NCI-H187 (cell line): ENCODE measurements around the gene ALPG.
"Not testable (repeated sequence)": the region's sequence is repeated elsewhere in the genome, so short reads cannot be mapped to it uniquely, and the experiment has no call there.

Experiments
- DNase-seq, 2 experiments: peaks; one replicate each; lab custom pipeline; 2025; lab: John Stamatoyannopoulos, UW

Gene ALPG

DNA sequence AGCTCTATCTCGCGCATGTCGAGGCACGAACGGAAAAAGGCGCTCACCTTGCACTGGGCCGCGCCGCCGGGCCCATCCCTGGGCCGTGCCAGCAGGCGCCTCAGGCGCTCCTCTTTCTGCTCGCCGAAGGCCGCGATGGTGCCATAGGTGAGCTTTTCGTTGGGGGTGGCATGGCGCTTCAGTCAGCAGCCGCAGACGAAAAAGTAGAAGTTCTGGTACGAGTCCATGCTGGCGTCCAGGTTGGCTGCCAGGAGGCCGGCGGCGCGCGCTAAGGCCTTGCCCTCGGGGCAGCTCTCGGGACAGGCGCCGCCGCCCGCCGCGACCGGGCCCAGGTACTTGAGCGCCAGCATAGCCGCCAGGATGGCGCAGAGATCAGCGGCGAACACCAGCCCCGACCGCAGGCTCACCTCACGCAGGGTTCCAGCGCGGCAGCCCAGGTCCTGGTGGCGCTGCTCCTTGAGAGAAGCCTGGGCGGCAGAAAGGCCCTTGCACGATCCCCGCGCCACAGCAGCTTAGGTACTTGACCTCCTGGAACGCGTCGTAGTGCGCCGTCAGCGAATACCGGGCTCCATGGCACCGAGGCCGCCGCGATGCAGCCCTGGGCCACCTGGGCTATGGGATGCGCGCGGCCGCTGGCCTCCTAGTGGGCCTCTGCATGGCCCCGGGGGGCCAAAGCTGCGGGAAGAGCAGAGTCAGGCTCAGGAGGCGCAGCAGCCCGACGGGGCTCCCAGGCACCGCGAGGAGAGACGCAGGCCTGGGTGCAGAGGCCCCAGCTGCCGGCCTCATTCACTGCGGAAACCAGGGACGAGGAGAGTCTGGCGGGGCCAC is 12.8 kb downstream of the ALPG start:
- no peak for DNase-seq

DNA sequence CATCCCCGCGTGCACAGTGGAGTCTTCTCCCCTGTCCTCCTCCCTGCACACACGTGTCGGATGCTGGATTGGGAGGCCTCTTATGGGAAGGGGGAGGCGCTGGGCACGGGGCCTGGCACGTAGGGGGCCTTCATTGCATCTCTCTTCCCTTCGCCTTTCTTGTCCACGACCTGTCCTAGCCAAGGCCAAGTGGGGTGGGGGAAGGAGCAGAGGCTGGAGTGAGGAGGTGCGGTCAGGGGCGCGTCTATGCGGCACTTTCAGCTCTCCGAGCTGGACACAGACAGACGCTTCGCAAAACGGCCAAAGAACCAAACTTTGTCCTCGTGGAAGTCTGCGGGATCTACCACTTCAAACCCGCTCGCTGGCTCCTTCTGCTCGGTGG is 13.4 kb downstream of the ALPG start:
- no peak for DNase-seq

DNA sequence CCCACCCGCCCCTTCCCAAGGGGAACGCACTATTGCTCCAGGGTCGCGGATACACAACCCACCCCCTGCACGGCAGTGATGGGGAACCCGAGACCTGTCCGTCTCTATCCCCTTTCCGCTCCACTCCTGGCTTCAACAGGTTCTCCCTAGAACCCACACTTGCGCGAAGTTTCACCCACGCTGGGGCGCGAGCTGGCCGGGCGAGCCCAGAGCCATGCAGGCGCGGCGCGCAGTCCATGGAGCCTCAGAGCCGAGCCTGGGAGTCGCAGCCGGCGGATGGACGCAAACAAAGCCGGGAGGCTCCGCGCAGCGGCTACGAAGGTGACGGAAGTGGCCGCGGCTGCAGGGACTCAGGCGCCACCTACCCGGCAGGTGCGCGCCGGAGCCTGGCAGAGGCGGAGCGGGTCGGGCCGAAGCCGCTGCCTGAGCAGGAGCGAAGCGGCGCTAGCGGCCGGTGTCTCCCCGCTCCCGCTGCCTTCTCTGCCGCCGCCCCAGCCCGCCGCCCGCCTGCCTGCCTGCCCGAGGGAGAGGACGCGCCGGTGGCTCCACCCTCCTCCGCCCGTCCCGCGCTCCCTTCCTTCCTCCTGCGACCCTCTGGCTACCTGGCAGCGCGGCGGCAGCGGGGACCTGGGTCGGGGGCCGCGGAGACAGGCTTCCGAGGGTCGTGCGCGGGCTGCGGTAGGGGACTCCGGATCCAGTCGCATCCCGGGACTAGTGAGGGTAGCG is 14.0 kb downstream of the ALPG start:
- peak in 1 of 2 experiments; percentile 24 for DNase-seq

DNA sequence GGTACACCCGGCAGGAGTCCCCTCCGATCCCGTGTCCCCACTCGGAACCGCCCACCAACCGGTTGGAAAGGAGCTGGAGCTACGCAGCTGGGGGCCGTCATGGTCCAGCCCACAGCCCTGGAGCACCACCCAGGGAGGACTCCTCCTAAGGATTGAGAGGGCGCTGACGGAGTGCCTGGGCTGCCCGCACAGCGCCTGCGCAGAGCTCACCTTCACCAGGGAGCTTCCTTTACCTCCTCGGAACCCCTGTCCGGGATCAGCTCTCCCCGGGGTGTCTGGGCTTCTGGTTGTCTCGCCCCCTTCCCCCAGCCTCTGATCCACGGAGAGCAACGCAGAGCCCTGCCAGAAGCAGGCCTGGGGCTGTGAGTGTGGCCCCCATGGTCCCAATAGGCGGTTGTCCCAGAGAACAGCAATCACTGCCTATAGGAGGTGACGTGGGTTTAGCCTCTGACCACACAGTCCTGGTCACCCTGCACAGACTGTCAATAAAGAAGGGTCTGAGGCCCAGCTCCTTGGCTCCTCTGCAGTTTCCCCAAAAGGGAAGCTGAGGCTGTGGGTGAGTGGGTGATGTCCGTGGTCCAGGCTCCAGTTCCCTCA is 14.6 kb downstream of the ALPG start:
- no peak for DNase-seq

DNA sequence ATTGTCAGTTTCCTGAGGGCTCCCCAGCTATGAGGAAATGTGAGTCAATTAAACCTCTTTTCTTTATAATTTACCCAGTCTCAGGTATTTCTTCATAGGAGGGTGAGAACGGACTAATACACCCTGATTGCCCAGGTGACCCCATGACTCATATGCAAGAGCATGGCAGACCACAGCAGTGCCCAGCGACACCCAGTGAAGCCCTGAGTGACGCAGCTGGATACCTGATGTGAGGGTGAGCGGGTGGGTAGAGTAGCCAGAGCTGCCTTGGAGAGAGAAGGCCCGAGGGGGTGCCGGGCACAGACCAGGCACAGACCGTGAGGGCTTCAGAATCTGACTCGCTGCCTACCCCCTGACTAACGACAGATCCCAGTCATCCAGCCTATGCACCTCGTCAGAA is 15.4 kb downstream of the ALPG start:
- DNase-seq, result no peak

DNA sequence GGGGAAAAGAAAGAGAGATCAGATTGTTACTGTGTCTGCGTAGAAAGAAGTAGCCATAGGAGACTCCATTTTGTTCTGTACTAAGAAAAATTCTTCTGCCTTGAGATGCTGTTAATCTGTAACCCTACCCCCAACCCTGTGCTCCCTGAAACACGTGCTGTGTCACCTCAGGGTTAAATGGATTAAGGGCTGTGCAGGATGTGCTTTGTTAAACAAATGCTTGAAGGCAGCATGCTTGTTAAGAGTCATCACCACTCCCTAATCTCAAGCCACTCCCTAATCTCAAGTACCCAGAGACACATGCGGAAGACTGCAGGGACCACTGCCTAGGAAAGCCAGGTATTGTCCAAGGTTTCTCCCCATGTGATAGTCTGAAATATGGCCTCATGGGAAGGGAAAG is 16.4 kb downstream of the ALPG start:
- not testable (repeated sequence) for DNase-seq

DNA sequence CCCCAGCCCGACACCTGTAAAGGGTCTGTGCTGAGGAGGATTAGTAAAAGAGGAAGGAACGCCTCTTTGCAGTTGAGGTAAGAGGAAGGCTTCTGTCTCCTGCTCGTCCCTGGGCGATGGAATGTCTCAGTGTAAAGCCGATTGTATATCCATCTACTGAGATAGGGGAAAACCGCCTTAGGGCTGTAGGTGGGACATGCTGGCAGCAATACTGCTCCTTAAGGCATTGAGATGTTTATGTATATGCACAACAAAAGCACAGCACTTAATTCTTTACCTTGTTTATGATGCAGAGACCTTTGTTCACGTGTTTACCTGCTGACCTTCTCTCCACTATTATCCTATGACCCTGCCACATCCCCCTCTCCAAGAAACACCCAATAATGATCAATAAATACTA is 16.8 kb downstream of the ALPG start:
- DNase-seq, result not testable (repeated sequence)

DNA sequence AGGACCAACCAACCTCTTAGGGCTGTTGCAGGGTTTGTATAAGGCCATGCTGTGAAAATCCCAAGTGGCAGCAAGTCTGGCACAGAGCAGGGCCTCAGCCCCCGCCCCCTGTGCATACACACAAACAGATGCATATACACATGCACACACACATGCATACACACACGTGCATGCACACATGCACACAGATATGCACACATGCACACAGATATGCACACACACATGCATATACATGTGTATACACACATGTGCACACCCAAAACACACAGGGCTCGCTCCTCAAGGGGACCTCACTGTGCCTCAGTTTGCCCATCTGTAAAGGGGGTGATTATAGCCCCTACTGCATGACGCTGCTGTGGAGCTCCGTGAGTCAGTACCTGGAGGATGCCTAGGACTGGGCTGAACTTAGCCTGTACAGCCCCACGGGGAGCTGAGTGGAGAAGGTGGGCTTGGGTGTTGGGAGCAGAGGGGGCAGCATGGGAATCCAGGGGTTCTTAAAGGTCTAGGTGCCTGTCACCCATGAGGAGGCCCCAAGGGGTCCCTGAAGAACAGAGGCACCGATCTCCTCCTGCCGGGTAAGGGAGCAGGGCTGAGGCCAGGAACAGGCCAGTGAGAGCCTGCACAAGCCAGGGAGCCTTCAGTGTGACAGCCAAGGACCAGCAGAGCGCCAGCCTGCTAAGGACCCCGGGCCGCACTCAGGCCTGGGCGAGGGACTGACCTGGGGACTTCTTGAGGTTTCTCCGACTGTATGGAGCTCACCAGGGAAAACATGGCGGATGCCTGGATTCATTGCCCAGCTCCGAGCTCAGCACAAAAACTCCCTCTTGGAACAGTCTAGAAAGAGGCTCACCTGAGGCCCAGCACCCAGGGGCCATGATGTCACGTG is 25.3 kb downstream of the ALPG start:
- no peak for DNase-seq

DNA sequence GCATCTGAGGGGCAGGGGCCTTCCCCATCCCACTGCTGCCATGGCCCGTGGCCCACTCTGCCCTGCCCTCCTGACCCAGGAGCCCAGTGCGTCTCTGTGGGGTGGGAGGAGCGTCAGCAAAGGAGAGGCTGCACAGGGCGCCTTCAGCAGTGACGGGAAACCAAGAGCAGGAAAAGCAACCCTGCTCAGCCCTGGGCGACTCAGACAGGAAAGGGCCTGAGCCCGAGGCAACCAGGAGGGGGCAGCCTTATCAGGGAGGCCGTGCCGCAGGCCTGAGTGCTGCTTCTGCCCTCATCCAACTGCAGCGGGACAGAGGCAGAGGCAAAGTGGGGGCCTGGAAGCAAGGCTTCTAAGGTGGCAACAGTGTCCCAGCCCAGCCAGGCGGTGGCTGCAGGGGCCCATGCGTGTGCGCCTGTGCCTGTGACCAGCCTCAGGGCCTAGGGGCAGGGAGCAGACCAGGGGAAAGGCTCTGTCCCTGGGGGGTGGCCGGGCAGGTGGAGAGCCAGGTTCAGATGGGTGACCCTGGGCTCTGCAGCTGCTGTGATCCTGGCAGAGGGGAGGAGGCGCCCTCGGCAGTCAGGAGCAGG is 26.0 kb downstream of the ALPG start:
- no peak for DNase-seq

DNA sequence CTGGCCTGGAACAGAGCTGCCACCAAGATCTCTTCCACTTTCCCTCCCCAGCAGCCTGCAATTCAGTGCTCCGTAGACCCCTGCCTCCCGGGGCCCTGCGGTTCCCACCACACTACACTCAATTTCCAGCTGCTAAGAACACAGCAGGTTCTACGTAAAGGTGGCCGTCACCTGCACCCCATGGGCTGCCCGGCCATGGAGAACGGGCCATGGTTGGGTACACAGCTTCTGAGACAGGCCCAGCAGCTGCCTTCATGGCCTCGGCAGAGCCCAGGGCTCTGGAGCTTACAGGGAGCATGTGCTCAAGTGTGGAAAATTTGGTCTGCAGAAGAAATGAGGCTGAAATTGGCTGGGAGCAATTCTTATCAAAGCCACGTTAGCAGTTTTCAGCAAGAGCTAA is 27.0 kb downstream of the ALPG start:
- not testable (repeated sequence) for DNase-seq

DNA sequence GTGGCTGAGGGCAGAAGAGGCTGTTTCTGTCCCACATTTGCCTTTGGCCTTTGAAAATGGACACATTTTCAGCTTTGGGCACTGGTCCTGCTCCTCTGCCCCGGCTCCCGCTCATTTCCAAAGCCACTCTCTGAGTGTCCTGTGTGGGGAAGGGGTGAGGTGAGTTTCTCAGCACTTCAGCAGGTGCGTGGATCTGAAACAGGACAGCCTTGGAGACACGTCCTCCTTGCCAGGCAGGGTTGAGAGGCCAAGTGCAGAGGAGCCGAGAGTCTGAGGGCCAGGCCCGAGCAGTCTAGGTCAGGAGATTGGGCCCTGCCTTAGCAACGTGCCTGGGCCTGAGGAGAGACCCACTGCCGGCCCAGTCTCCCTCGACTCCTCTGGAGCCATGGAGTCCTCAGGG is 27.4 kb downstream of the ALPG start:
- no peak for DNase-seq

DNA sequence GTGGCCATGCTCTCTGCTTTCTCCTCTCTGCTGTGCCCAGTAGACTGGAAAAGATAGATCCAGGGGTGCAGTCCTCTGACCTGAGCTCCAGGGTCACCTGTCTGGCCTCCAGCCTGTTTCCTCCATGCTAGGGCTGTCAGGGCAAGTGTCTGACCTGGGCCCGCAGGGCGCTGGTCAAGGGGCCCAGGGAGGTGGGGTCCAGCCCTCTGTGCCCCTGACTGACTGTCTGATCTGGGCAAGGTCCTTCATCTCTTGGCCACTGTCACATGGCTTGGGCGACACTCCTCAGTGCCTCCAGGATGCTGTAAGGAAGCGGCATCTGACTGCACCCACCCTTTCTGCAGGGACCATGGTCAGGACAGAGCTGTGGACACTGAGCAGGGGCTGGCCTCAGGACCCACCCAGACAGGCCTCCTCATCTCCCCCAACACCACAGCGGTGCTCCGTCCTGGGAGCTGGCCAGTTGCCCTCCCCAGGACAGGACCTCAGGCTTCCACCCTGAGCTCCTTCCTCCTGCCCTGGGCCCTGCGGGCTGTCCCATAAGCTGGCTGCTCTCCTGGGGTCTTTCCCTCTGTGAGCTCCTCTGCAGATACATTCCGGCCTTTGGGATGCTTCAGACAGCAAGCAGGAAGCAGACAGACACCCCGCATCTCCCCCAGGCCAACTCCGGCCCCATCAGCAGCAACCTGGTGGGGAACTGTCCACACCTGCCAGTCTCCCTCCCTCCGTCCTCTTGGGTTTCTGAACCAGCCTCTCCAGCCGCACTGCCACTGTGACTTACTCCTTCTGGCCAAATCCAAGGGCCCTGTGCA is 28.1 kb downstream of the ALPG start:
- no peak for DNase-seq

DNA sequence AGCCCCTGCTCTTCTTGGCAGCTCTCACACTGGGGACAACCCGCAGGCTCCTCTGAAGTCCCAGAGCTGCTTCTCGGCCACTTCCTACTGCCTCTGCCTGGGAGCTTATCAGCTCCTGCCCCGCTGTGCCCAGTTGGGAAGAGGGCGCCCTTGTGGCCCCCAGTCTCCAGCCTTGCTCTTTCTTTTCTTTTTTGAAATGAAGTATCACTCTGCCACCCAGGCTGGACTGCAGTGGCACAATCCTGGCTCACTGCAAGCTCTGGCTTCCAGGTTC is 28.7 kb downstream of the ALPG start:
- DNase-seq, result no peak

DNA sequence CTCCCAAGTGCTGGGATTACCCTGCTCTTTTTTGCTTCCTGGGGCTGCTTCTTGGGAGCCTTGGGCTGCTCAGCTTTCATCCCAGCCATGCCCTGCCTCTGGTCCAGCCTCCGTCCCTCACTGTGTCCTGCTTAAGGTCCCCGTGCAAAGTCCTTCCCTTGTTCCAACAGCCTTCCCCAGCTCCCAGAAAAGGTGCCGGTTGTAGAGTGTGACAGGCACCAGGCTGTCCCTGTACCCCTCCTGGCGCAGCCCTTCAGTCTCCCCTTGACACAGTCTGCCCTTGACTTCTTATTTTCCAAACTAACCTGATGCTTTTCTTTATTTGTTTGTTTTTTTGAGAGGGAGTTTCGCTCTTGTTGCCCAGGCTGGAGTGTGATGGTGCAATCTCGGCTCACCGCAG is 29.2 kb downstream of the ALPG start:
- no peak for DNase-seq

DNA sequence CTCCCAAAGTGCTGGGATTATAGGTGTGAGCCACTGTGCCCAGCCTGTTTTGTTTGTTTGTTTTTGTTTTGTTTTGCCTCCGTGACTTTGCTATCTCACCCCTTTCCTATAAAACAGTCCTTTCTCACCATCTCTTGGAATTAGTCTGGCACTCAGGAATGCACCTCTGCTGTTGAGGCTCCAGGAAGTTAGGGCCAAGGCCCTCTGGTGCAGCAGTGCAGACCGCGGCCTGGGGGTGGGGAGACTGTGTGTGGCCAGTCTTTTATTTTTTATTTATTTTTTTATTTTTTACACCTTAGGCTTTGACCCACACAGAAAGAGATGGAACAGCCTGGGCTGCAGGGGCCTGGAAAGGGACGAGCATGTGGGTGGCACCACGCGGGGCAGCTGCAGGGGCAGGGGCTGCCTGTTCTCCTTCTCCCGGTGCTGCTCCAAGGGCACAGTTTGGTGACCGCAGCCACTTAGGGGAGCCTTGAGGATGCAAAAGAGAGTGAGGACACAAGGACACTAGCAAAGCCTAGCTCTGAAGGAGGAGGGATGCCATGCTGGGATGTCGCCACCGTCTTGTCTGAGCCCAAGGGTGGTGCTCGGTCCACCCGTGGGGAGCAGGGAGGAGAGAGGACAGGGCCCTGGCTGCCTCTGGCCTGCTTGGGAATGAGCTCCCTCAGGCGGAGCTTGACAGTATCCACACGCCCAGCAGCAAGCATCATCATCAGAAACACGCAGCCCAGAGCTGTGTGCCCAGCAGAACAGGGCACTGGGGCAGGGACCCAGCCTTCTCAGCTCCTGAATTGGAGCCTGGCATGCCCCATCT is 29.9 kb downstream of the ALPG start:
- no peak for DNase-seq

DNA sequence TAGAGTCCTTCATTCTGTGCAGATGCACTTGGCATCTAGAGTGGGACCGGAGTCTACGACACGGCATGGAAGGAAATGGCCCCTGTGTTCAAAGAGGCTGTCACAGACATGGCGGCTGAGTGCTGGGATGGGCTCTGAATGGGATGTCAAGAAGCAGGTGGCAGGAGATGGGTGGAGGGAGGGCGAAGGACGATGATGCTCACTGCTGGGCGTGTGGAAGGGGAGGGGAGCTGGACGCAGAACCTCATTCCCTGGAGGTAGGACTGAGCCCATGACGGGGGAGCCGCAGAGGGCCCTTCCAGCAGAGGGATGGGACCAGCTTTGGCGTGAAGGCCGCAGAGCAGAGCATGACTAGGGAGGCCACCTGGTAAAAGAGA is 30.5 kb downstream of the ALPG start:
- DNase-seq, result no peak

DNA sequence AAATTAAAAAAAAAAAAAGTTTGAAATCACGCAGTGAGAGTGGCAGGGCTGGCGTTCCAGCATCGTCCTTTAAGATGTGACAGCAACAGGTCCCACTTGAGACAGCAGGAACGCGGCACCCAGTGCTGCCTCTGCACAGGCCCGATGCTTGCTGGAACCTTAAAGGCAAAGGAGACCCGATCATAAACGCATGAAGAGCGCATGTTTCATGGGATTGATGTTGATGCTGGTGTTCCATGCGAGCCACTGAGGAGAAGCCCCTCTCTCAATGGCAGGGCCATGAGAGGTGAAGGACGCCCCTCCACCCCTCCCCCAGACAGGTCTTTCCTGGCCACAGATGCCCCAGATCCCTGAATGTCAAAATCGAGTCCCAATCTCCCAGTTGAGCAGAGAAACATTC is 31.4 kb downstream of the ALPG start:
- no peak for DNase-seq

DNA sequence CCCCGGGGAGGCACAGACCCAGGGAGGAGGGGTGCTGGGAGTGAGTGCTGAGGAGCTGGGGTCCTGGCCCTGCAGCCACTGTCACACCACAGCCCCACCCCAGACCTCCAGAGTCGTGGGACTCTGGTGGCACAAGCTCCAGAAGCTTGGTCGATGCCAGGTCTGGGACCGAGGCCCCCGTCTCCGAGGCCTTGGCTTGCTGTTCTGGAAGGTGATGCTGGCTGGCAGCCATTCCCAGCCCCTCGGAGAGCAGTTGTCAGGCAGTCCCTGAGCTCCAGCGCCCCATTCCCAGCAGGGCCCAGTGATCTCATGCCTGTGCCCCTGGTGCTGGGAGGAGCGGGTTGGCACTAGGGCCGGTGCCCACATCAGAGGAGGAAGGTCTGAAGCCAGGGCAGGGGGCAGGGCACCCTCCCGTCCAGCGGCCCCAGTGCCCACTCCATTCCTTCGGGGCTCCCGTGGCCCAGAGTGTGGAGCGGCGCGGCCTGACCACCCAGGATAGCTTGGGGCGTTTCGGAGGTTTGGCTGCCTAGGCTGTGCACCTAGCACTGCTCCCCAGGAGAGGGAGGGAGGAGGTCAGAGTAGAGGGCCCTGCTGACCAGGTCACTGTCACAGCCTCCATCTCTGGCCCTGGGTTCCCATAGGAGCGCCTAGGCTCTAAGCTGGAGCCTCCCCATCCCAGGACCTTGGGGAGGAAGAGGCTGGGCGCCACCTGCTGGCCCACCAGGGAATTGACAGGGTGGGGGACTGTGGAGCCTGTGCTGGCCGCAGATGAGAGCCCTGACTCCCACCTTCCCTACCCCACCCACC is 32.5 kb downstream of the ALPG start:
- DNase-seq, result no peak

DNA sequence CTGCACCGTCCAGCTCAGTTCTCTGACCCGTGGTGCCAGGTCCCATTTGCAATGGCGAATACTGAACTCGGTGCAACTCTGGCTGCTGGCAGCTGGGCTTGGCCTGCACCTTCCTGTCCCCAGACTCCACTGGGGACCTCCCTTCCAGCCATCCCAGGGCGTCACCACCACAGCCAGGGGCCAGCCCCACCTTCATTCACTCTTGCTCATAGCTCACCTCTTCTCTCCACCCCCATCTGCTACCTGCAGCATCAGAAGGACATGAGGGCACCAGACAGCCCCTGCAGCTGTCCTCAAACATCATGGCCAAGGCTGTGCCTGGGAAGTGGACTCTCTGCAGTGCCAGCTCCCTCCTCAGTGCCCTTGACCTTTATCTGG is 33.1 kb downstream of the ALPG start:
- DNase-seq, result no peak
